K562 (cell line): ENCODE measurements around the gene TRAF1. TPM values are rescaled to one million over a fixed set of nuclear protein-coding genes. Genes with fewer than 3 reads are reported as not detected.

ENCODE experiments used
- ATAC-seq: fragments of 200-7000 bp; cut with Tn5 transposase; 3 replicates; pipeline ENCODE4 v1.9.1; 2020; ENCODE audit warnings: moderate library complexity
- BruUV-seq: library from RNA; stranded (reverse); fragments of 400-500 nt; replicated peaks from 2 replicates; lab custom pipeline; 2021; lab: Mats Ljungman, UMichigan
- CTCF ChIA-PET: fragments of 300-600 bp; formaldehyde crosslinking; extraction: SDS; loops from one replicate; lab custom pipeline; 2021; ENCODE audit warnings: low intra/inter-chr PET ratio; lab: Yijun Ruan, JAX
- POLR2A ChIA-PET: fragments of 300-600, 350-650 bp; sonication (Branson Sonifier 250); formaldehyde crosslinking; extraction: SDS; loops from one replicate; lab custom pipeline; 2021; ENCODE audit warnings: antibody characterized with exemption, inconsistent platforms; lab: Yijun Ruan, JAX
- DNase-seq, 4 experiments: peaks; one replicate each; pipeline versions ENCODE4 v3.0.0 to v3.0.0-alpha.2; 2011 to 2018; ENCODE audit warnings: low spot score in 3 of 4, mixed read lengths in 3 of 4; ENCODE audit errors: extremely low read depth in 1 of 4
- FAIRE-seq: peaks from 2 replicates; lab custom pipeline; 2011; peaks lifted over from hg19 to GRCh38; lab: Jason Lieb, UNC
- H2AFZ ChIP-seq: 2 replicates; pipeline ENCODE4 v1.6.0; 2011; ENCODE audit warnings: low read depth, low read length, control low read depth, inconsistent platforms
- H3K27ac ChIP-seq: fragments of 200-600 bp; 3 replicates; pipeline ENCODE4 v1.8.0; 2011; ENCODE audit warnings: low read depth, mild to moderate bottlenecking, control low read depth, inconsistent platforms, low read length, moderate library complexity, mixed read lengths; ENCODE audit errors: extremely low read depth
- H3K27me3 ChIP-seq, 2 experiments: fragments of 300-600 bp in 1 of 2; 2 replicates in 1 of 2; 3 replicates in 1 of 2; pipeline versions ENCODE4 v1.6.0 to v1.8.0; 2011; ENCODE audit warnings: inconsistent platforms in 2 of 2, low read length in 2 of 2, mild to moderate bottlenecking in 1 of 2, mixed read lengths in 1 of 2, moderate library complexity in 1 of 2; ENCODE audit not compliant: control insufficient read depth in 2 of 2, insufficient read depth in 2 of 2
- H3K36me3 ChIP-seq: fragments of 300-600 bp; 3 replicates; pipeline ENCODE4 v1.8.0; 2011; ENCODE audit warnings: mild to moderate bottlenecking, low read length, inconsistent platforms; ENCODE audit not compliant: control insufficient read depth, insufficient read depth
- H3K4me1 ChIP-seq, 2 experiments: fragments of 200-600 bp in 1 of 2; replicated peaks in 1 of 2; 2 replicates in 1 of 2; 3 replicates in 1 of 2; pipeline versions ENCODE4 v1.5.1 to v1.8.0; 2011; ENCODE audit warnings: inconsistent platforms in 2 of 2, low read length in 2 of 2, mild to moderate bottlenecking in 1 of 2, mixed read lengths in 1 of 2, moderate library complexity in 1 of 2; ENCODE audit not compliant: control insufficient read depth in 2 of 2, insufficient read depth in 2 of 2
- H3K4me2 ChIP-seq: 2 replicates; pipeline ENCODE4 v1.6.1; 2011; ENCODE audit warnings: low read length, control low read depth, inconsistent platforms, mixed read lengths; ENCODE audit not compliant: insufficient read depth
- H3K4me3 ChIP-seq: fragments of 200-600 bp; sonication (generic), shearing (Covaris generic); 2 replicates; pipeline ENCODE4 v1.5.1; 2016; ENCODE audit warnings: control low read depth, inconsistent platforms
- H3K79me2 ChIP-seq: fragments of 200-600 bp; 3 replicates; pipeline ENCODE4 v1.8.0; 2011; ENCODE audit warnings: low read length, inconsistent platforms; ENCODE audit not compliant: control insufficient read depth, insufficient read depth
- H3K9ac ChIP-seq, 2 experiments: 2 replicates each; pipeline versions ENCODE4 v1.6.0 to v1.6.1; 2011; ENCODE audit warnings: low read depth in 2 of 2, low read length in 2 of 2, control low read depth in 1 of 2, inconsistent platforms in 1 of 2, mild to moderate bottlenecking in 1 of 2, mixed read lengths in 1 of 2; ENCODE audit not compliant: insufficient read depth in 1 of 2
- H3K9me1 ChIP-seq: one replicate; pipeline ENCODE4 v1.6.0; 2011; ENCODE audit warnings: inconsistent platforms, mild to moderate bottlenecking, low read length, moderate library complexity; ENCODE audit not compliant: control insufficient read depth, insufficient read depth
- H3K9me3 ChIP-seq: replicated peaks from 2 replicates; pipeline ENCODE4 v1.5.1; 2011; ENCODE audit warnings: low read depth, low read length, inconsistent platforms; ENCODE audit not compliant: control insufficient read depth, insufficient read depth
- H4K20me1 ChIP-seq: replicated peaks from 2 replicates; pipeline ENCODE4 v1.6.1; 2011; ENCODE audit warnings: low read length, inconsistent platforms, mixed read lengths; ENCODE audit not compliant: control insufficient read depth, insufficient read depth
- ARHGAP35 ChIP-seq: fragments of 450-650 bp; IDR thresholded peaks from 2 replicates; pipeline ENCODE4 v1.6.1; 2018; ENCODE audit not compliant: partially characterized antibody
- C11orf30 ChIP-seq: fragments of 450-650 bp; IDR thresholded peaks from 2 replicates; pipeline ENCODE4 v1.6.1; 2016; ENCODE audit warnings: low read depth, mild to moderate bottlenecking
- JUND ChIP-seq, 2 experiments: IDR thresholded peaks; 2 replicates in 1 of 2; 3 replicates in 1 of 2; pipeline ENCODE4 v1.6.1; 2011; ENCODE audit warnings: borderline replicate concordance in 2 of 2, low read depth in 2 of 2, low read length in 2 of 2, improper control_type of control experiment in 1 of 2, missing biosample characterization in 1 of 2, missing genetic modification characterization in 1 of 2, missing genetic modification reagents in 1 of 2
- KDM1A ChIP-seq, 2 experiments: fragments of 450-650 bp; IDR thresholded peaks; 2 replicates each; pipeline ENCODE4 v1.6.1; 2016; ENCODE audit warnings: mild to moderate bottlenecking in 2 of 2
- MYNN ChIP-seq, 2 experiments: sonication (generic); formaldehyde crosslinking in 1 of 2; IDR thresholded peaks; 2 replicates each; pipeline versions ENCODE4 v1.5.0 to v1.6.1; 2016 to 2020; ENCODE audit warnings: antibody characterized with exemption in 1 of 2, missing genetic modification reagents in 1 of 2
- NR2C1 ChIP-seq, 2 experiments: fragments of 450-650 bp; IDR thresholded peaks; 2 replicates each; pipeline ENCODE4 v1.6.1; 2017; ENCODE audit warnings: mild to moderate bottlenecking in 2 of 2, antibody characterized with exemption in 1 of 2, inconsistent platforms in 1 of 2, missing compliant biosample characterization in 1 of 2, missing genetic modification characterization in 1 of 2
- RHOXF2B ChIP-seq: fragments of 250-450 bp; sonication (Bioruptor Pico); conservative IDR thresholded peaks from 2 replicates; pipeline ENCODE4 v1.5.1; 2021
- SIN3A ChIP-seq, 2 experiments: fragments of 150-350 bp in 1 of 2; IDR thresholded peaks; 2 replicates each; pipeline ENCODE4 v1.6.1; 2011 to 2016; ENCODE audit warnings: borderline replicate concordance in 2 of 2, low read depth in 2 of 2, low read length in 2 of 2, mild to moderate bottlenecking in 2 of 2, moderate library complexity in 2 of 2; ENCODE audit not compliant: control insufficient read depth in 1 of 2
- SMC3 ChIP-seq: conservative IDR thresholded peaks from 2 replicates; pipeline ENCODE4 v1.6.1; 2011; ENCODE audit warnings: low read depth, low read length, improper control_type of control experiment; ENCODE audit not compliant: insufficient read depth
- THAP12 ChIP-seq: fragments of 250-450 bp; sonication (Bioruptor Pico); IDR thresholded peaks from 2 replicates; pipeline ENCODE4 v1.9.0; 2021; ENCODE audit warnings: mild to moderate bottlenecking, inconsistent platforms
- ZNF143 ChIP-seq: sonication (generic); formaldehyde crosslinking; IDR thresholded peaks from 2 replicates; pipeline ENCODE4 v1.9.0; 2022; ENCODE audit warnings: mild to moderate bottlenecking, missing genetic modification reagents
- ZNF146 ChIP-seq: IDR thresholded peaks from one replicate; pipeline ENCODE4 v1.6.1; 2018; ENCODE audit warnings: missing compliant biosample characterization; ENCODE audit not compliant: unreplicated experiment
- ZNF324 ChIP-seq: fragments of 250-450 bp; sonication (Bioruptor Pico); IDR thresholded peaks from 2 replicates; pipeline ENCODE4 v1.4.0; 2020; ENCODE audit warnings: mild to moderate bottlenecking
- WGBS: fragments of 100-300 bp; shearing (Covaris generic); methylation state at CpG from one replicate; pipeline ENCODE4 v1.1.6; 2016; ENCODE audit warnings: low coverage, mixed read lengths; ENCODE audit not compliant: insufficient coverage; ENCODE audit errors: missing lambda C conversion rate; 5-methylcytosine and 5-hydroxymethylcytosine counted together
- in situ Hi-C: fragments of 300-500 bp; cut with MboI; formaldehyde crosslinking; loops from 4 replicates; pipeline ENCODE4 v1.15.0; 2018; ENCODE audit warnings: inconsistent platforms, mixed read lengths
- intact Hi-C: fragments of 100-400 bp; cut with micrococcal nuclease; formaldehyde crosslinking; loops from 2 replicates; pipeline ENCODE4 v1.14.2; 2022
- polyA plus RNA-seq, 8 experiments: library from polyadenylated mRNA; depleted of rRNA in 4 of 8; stranded (reverse) in 5 of 8; unstranded in 3 of 8; fragments of >200 nt; fragmentation: Nextera tagmentation in 2 of 8; fragmentation: Illumina TruSeq in 1 of 8; extraction: Ambion mirVana in 2 of 8; extraction: Trizol in 1 of 8; gene quantifications; 2 replicates each; pipeline versions ENCODE4 v1.2.1 to v1.2.3, GENCODE V29; 2011 to 2014; ENCODE audit warnings: inconsistent platforms in 1 of 8, missing spikeins in 1 of 8
- total RNA-seq, 7 experiments: library from RNA; depleted of rRNA in 6 of 7; stranded (reverse); fragments of >200 nt in 6 of 7; fragmentation: Illumina TruSeq in 2 of 7; extraction: Trizol in 2 of 7; gene quantifications; 2 replicates each; pipeline versions ENCODE4 v1.2.1 to v1.2.3, GENCODE V29; 2011 to 2021; ENCODE audit warnings: low replicate concordance in 1 of 7
- TF ChIP-seq, protein P1 (sequence below), 2 experiments: fragments of 450-650 bp in 1 of 2; sonication (generic) in 1 of 2; formaldehyde crosslinking in 1 of 2; IDR thresholded peaks in 1 of 2; conservative IDR thresholded peaks in 1 of 2; 2 replicates each; pipeline versions ENCODE4 v1.6.1 to v1.8.1; 2016 to 2023; ENCODE audit warnings: mild to moderate bottlenecking in 2 of 2, moderate library complexity in 2 of 2, inconsistent platforms in 1 of 2, missing genetic modification reagents in 1 of 2
- TF ChIP-seq, protein P2 (sequence below): fragments of 250-450 bp; sonication (Bioruptor Pico); IDR thresholded peaks from 2 replicates; pipeline ENCODE4 v1.8.0; 2021; ENCODE audit warnings: mild to moderate bottlenecking, moderate library complexity

TRAF1 gene
- total and polyA plus RNA-seq, 9 of the 15 experiments (the other 6 are each of a cell fraction or from before 2014, with no cell fraction given), result 0.01 to 1.1 (median 0.04) TPM; not detected in 2

GRCh38 chr9:120891245-120891883, 35.2 kb downstream of the TRAF1 start:
- H3K4me3 ChIP-seq, result no peak overlapping the region
- 36% methylated on average over 10 of the region's 10 CpGs for WGBS
- no peaks in the 10 kb centered on the region for H3K79me2 ChIP-seq
- peak; percentile 52 for ATAC-seq
- BruUV-seq, result no TSS peak
- peak overlapping the region; percentile 34 for H2AFZ ChIP-seq
- no peak overlapping the region; the same call in 2 of the 3 replicates for H3K27ac ChIP-seq
- POLR2A ChIA-PET, result interaction anchor here (3.2 to 22.9 kb wide), 4 partner anchors 8 to 47 kb away, joined by 11 to 464 read pairs (median 55); partner anchors contain the start of gene PHF19
- in situ Hi-C loops (no loop called here), intact Hi-C loops (loop anchor here (1.0 kb wide), 1 partner anchor 10 kb away; no protein-coding TSS in a partner anchor)
- no peaks in the 10 kb centered on the region for H3K27me3 ChIP-seq
- H3K4me2 ChIP-seq, result no peak overlapping the region
- CTCF ChIA-PET, result no interaction called here
- peaks cover 27 to 44% of the 10 kb centered on the region in 2 experiments for H3K4me1 ChIP-seq
- no peaks in the 10 kb centered on the region for H3K9me3 ChIP-seq
- H3K9ac ChIP-seq, result peak overlapping the region in 1 of 2 experiments; percentile 5; a peak in 1 of 4 replicates
- FAIRE-seq, result no peak
- peak; percentile 65 to 75 (median 68) for DNase-seq
- no peaks in the 10 kb centered on the region for H4K20me1 ChIP-seq
- H3K9me1 ChIP-seq, result no peaks in the 10 kb centered on the region
- no peaks in the 10 kb centered on the region for H3K36me3 ChIP-seq
- TF ChIP-seq, protein P1, sequence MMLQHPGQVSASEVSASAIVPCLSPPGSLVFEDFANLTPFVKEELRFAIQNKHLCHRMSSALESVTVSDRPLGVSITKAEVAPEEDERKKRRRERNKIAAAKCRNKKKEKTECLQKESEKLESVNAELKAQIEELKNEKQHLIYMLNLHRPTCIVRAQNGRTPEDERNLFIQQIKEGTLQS (IDR thresholded peaks at IDR 0.05), result no peak
- TF ChIP-seq, protein P1 (CRISPR knock-in tag; conservative IDR thresholded peaks at IDR 0.05), result peak; percentile 63; the same call in 1 of the 2 replicates
- TF ChIP-seq KDM1A (IDR thresholded peaks at IDR 0.05) (no peak), SMC3 (0 out of 2 replicates have a peak, but pooled peaks have one; percentile 3), JUND (IDR thresholded peaks at IDR 0.05; ENCODE audit: borderline replicate concordance, low read depth, low read length) (0 out of 2 replicates have a peak, but pooled peaks have one; percentile 20), JUND (tag; IDR thresholded peaks at IDR 0.05; ENCODE audit: borderline replicate concordance, low read depth, low read length) (no peak), MYNN (IDR thresholded peaks at IDR 0.05) (no peak), MYNN (CRISPR knock-in tag; IDR thresholded peaks at IDR 0.05) (no peak), RHOXF2B (CRISPR knock-in tag) (no peak), ZNF146 (CRISPR knock-in tag) (no peak), NR2C1 (IDR thresholded peaks at IDR 0.05) (no peak), NR2C1 (tag; IDR thresholded peaks at IDR 0.05) (no peak), ZNF324 (CRISPR knock-in tag) (no peak), SIN3A (IDR thresholded peaks at IDR 0.05; ENCODE audit: borderline replicate concordance in 2 of 2, control insufficient read depth in 1 of 2, low read depth in 2 of 2, low read length in 2 of 2) (0 out of 4 replicates have a peak, but pooled peaks of 1 of the 2 experiments have one; percentile 24), ARHGAP35 (no peak), THAP12 (CRISPR knock-in tag) (no peak), ZNF143 (CRISPR knock-in tag) (no peak), C11orf30 (no peak)
- TF ChIP-seq, protein P2, sequence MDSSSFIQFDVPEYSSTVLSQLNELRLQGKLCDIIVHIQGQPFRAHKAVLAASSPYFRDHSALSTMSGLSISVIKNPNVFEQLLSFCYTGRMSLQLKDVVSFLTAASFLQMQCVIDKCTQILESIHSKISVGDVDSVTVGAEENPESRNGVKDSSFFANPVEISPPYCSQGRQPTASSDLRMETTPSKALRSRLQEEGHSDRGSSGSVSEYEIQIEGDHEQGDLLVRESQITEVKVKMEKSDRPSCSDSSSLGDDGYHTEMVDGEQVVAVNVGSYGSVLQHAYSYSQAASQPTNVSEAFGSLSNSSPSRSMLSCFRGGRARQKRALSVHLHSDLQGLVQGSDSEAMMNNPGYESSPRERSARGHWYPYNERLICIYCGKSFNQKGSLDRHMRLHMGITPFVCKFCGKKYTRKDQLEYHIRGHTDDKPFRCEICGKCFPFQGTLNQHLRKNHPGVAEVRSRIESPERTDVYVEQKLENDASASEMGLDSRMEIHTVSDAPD (CRISPR knock-in tag), result no peak
